OCI-LY7 (cell line): Measurements from ENCODE around the gene DNAJC5G.

Experiments
- EZH2phosphoT487 ChIP-seq: fragments of 200-600 bp; sonication (generic); IDR thresholded peaks from 2 replicates; pipeline ENCODE4 v1.6.1; 2018; ENCODE audit warnings: low read depth, borderline replicate concordance, mild to moderate bottlenecking, mixed run types, antibody characterized with exemption, low read length, moderate library complexity, mixed read lengths
- TF ChIP-seq, protein P1 (sequence below): fragments of 200-600 bp; sonication (generic); conservative IDR thresholded peaks from 2 replicates; pipeline ENCODE4 v1.5.1; 2014; ENCODE audit warnings: mild to moderate bottlenecking, antibody characterized with exemption, low read length, moderate library complexity, mixed read lengths

DNA sequence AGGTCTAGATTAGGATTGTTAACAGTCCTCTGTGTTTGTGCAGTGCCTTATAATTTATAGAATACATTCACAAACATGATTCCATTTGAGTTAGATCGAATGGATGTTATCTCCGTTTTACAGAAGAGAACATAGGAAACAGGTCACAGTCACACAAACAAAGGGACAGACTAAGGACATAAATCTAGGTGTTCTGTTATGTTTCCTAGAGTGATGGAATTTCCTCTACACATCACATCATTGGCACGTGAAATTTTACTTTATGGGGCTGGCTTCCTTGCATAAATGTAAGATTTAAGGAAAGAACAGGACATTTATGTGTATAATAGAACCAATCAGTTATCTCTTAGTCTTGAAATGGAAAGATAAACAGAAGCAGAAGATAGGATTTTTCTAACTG lies 13.4 kb downstream of the DNAJC5G start:
- TF ChIP-seq, protein P1, sequence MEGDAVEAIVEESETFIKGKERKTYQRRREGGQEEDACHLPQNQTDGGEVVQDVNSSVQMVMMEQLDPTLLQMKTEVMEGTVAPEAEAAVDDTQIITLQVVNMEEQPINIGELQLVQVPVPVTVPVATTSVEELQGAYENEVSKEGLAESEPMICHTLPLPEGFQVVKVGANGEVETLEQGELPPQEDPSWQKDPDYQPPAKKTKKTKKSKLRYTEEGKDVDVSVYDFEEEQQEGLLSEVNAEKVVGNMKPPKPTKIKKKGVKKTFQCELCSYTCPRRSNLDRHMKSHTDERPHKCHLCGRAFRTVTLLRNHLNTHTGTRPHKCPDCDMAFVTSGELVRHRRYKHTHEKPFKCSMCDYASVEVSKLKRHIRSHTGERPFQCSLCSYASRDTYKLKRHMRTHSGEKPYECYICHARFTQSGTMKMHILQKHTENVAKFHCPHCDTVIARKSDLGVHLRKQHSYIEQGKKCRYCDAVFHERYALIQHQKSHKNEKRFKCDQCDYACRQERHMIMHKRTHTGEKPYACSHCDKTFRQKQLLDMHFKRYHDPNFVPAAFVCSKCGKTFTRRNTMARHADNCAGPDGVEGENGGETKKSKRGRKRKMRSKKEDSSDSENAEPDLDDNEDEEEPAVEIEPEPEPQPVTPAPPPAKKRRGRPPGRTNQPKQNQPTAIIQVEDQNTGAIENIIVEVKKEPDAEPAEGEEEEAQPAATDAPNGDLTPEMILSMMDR = no peak
- no peak for TF ChIP-seq EZH2phosphoT487
